GM12801 (cell line): ENCODE data around the gene OSTC.

Source experiments
- TF ChIP-seq, protein P1 (sequence below): IDR thresholded peaks from one replicate; pipeline ENCODE4 v1.5.1; 2011; ENCODE audit warnings: control low read depth; ENCODE audit not compliant: insufficient read length; ENCODE audit errors: extremely low read depth

OSTC gene

DNA sequence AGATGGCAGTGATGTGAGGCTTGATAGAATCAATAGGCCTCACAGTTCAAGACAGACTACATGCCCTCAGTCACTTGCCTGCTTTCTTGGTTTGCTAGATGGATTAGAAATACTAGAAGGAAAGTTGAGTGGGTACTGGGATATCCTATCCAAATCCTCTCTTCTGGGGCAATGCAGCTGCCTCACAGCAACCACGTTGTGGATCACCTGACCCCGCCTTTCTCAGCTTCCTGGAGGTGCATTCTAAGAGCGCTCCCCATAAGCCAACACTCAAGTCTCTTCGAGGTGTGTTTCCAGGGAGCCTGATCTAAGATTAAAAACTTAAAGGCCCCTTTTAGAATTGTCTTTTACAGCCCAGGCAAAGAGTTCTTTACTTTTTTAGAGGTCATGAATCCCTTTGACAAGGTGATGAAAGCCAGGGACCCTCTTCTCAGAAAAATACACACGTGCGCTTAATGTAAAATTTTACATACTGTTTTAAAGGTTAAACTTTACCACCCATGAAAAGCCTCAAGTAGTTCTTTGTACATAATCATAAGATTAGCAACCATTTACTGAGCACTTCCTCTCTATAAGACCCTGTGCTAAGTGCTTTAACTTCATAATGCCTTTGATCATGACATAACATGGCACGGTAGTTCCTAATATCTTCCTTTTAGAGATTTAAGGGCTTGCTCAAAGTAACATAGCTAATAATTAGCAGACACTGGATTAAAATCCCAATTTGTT lies 30.9 kb upstream of the OSTC start:
- TF ChIP-seq, protein P1, sequence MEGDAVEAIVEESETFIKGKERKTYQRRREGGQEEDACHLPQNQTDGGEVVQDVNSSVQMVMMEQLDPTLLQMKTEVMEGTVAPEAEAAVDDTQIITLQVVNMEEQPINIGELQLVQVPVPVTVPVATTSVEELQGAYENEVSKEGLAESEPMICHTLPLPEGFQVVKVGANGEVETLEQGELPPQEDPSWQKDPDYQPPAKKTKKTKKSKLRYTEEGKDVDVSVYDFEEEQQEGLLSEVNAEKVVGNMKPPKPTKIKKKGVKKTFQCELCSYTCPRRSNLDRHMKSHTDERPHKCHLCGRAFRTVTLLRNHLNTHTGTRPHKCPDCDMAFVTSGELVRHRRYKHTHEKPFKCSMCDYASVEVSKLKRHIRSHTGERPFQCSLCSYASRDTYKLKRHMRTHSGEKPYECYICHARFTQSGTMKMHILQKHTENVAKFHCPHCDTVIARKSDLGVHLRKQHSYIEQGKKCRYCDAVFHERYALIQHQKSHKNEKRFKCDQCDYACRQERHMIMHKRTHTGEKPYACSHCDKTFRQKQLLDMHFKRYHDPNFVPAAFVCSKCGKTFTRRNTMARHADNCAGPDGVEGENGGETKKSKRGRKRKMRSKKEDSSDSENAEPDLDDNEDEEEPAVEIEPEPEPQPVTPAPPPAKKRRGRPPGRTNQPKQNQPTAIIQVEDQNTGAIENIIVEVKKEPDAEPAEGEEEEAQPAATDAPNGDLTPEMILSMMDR: no peak

DNA sequence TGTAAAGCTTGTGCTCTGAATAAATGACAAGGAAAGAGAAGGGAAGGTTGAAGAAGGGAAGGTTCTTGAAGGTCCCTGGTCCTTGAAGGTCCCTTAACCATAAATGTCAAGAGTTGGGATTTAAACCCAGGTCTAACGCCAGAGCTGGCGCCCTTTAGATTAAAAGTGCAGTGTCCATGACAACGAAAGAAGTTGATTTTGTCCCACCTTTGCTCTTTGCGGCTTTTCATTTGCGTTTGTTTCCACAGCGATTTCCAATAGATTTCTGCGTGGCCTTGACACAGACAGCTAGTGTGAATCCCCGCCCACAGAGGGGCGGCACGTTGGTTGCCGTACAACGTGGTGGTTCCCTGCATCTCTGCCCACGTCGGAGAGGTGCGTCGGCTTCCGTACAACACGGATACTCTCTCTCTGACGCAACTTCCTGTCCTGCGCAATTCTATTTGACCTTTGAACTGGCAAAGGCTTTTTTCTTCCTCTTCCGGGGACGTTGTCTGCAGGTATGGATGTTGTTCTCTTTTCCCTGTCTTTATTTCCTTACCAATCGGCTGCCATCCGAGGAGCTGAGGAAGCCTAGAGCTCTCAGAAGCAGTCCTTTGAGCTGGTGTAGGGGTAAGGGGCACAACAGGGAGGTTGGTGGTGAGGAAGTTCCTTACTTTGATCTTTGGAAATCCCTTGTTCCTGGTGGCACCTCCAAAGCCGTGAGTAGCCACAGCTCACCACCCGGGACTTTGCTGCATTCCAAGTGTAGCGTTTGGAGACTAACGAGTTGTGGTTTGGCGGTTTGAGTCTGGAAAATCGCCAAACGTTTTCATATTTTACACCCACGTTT lies 30.1 kb upstream of the OSTC start, which contains the start of gene RPL34:
TSS of gene RPL34 (plus strand) at position 476 of the 832 bp plus-strand sequence. CDS start 1,384 bp downstream, outside the sequence.
- TF ChIP-seq, protein P1: no peak

DNA sequence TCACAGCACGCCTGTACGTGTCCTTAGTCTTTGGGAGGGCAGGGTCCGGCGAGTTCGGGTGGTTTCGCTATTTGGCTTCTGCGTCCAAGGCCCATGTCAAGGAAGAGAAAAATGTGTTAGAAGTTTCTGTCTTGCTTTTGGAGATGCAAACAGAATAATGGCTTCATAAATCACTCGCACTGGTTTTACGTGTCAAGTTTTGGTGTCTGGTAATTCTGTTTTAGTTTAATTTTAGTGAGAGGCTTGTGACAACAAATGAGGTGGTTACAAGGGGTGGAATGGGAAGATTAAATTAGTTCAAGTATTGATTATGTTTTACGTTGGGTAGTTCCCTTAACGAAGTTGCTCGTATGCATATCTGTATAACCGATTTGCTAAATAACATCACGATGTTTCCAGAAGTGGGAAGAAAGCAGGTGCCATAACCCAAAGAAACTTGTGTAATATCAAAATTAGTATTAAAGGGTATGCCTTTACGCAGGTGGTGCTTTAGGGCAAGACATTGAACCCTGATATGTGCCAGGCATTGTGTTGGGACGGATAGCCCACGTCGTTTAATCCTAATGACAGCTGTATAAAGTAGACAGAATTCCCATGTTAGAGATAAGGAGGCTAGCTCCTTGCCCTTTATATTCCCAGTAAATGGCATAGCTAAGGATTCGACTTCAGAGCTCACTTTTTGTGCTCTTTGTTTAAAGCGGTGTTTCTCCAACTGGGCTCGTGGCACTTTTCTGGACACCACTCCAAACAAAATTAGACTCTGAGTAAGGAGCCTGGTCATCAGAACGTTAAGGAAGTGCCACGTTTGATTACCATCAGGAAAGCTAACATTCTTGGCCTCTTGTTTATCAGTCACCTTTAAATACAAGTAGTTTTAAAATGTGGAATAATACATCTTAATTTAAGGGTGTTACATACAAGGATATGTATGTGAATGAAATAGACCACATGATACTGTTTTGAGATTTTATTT lies 29.2 kb upstream of the OSTC start:
- TF ChIP-seq, protein P1: no peak

DNA sequence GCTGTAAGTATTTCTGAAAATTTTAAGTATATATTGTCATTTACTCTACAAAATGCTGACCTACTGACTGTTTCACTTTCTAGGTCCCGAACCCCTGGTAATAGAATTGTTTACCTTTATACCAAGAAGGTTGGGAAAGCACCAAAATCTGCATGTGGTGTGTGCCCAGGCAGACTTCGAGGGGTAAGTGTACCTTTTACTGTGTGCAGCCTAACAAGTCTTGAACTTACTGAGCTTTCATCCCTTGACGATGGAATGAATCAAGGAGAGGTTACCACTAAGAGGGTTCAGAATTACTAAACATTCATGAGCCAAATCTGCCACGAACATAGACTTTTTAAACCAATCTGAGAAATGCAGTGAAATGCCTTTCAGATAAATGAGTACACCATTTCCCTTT lies 28.4 kb upstream of the OSTC start:
- TF ChIP-seq, protein P1: no peak

DNA sequence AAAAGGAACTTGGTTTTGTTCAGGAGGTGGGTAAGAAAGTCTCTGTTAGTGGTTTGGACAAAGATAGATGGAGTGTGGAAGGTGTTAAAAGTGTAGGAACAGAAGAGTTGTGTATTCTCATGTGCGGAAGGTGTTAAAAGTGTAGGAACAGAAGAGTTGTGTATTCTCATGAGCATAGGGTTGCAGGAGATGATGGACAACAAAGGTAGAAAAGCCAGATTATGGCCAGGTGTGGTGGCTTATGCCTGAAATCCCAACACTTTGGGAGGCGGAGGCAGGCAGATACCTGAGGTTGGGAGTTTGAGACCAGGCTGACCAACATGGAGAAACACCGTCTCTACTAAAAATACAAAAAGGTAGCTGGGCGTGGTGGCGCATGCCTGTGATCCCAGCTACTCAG lies 27.6 kb upstream of the OSTC start:
- TF ChIP-seq, protein P1: no peak

DNA sequence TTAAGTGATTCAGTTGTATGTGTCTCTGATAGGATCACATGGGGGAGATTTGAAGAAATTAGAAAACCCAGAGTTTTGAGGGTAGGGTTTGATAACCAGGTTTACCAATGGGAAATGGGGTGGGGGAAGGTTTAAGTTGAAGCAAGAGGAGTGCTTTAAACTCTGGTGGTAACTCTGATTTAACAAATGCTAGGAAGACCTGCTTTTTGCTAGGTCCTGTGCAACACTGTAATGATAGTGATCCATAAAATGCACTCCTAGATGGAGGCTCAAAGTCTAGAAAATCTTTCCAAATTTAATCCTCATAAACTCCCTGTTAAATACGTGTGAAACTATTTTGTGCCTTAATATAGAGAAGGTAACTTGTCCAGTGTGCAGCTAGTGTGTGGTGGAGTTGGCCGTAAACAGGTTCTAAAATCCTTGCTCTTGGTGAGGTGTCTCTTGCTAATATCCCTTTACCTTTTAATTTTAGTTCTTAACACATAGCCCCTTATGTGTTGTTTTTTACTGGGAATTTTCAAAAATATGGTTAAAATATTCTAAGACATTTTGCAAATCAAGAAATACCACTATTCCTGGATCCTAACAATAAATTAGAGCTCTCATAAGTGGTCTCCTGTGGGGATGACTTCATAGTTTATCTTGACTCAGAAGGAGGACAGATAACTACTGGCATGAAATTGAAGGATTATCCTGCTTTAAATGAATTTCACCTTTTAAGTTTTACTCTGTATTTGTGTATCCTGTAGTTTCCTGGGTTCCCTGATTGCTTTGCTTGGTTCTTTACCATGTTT lies 25.9 kb upstream of the OSTC start:
- TF ChIP-seq, protein P1: no peak
